Ovary (tissue), 3 donors: ENCODE data around the gene HIBADH.

Experiments used
- CTCF ChIP-seq, 3 donors: fragments of 450-650 bp in 2 of 3; fragments of 200-600 bp in 1 of 3; IDR thresholded peaks; one replicate each; pipeline versions ENCODE4 v1.5.1 to v1.8.0; 2016 to 2022; ENCODE audit warnings: antibody characterized with exemption in 3 of 3, mild to moderate bottlenecking in 1 of 3
- EP300 ChIP-seq: sonication (generic); formaldehyde crosslinking; IDR thresholded peaks from one replicate; pipeline ENCODE4 v1.6.1; 2017; ENCODE audit warnings: antibody characterized with exemption
- POLR2A ChIP-seq: fragments of 450-650 bp; IDR thresholded peaks from one replicate; pipeline ENCODE4 v1.6.1; 2017; ENCODE audit warnings: antibody characterized with exemption, mild to moderate bottlenecking, moderate library complexity
- donor health status: DM: no; HTN: no; CAD: no.

- TF ChIP-seq CTCF (IDR thresholded peaks at IDR 0.05) = no peak
- no peak for TF ChIP-seq POLR2A
- TF ChIP-seq EP300 = no peak
These were observed 40.5 kb upstream of the HIBADH start for GRCh38 chr7:27703181-27703580.
